Body of pancreas (tissue), 4 donors: Measurements from ENCODE around the gene BMPER.

Experiments
- POLR2A ChIP-seq, 3 donors: fragments of 450-650 bp; IDR thresholded peaks; one replicate each; pipeline ENCODE4 v1.6.1; 2016; ENCODE audit warnings: antibody characterized with exemption in 3 of 3, mild to moderate bottlenecking in 2 of 3
- TF ChIP-seq, protein P1 (sequence below), 7 experiments: fragments of 450-650 bp in 4 of 7; fragments of 200-600 bp in 3 of 7; sonication (generic) in 3 of 7; IDR thresholded peaks; one replicate each; pipeline ENCODE4 v1.5.1; 2016 to 2019; ENCODE audit warnings: antibody characterized with exemption in 7 of 7

- TF ChIP-seq POLR2A (IDR thresholded peaks at IDR 0.05), result no peak
- TF ChIP-seq, protein P1, sequence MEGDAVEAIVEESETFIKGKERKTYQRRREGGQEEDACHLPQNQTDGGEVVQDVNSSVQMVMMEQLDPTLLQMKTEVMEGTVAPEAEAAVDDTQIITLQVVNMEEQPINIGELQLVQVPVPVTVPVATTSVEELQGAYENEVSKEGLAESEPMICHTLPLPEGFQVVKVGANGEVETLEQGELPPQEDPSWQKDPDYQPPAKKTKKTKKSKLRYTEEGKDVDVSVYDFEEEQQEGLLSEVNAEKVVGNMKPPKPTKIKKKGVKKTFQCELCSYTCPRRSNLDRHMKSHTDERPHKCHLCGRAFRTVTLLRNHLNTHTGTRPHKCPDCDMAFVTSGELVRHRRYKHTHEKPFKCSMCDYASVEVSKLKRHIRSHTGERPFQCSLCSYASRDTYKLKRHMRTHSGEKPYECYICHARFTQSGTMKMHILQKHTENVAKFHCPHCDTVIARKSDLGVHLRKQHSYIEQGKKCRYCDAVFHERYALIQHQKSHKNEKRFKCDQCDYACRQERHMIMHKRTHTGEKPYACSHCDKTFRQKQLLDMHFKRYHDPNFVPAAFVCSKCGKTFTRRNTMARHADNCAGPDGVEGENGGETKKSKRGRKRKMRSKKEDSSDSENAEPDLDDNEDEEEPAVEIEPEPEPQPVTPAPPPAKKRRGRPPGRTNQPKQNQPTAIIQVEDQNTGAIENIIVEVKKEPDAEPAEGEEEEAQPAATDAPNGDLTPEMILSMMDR (IDR thresholded peaks at IDR 0.05), result no peak
These were observed 23.6 kb downstream of the BMPER start for GRCh38 chr7:33928986-33929385.
